Upper lobe of left lung (tissue), 6 donors: ENCODE data around the gene CLEC1A. TPM values are rescaled to one million over a fixed set of nuclear protein-coding genes. Genes with fewer than 3 reads are reported as not detected.

Experiments
- ATAC-seq, 2 donors: fragments of 200-7000 bp; cut with Tn5 transposase; one replicate each; pipeline ENCODE4 v1.9.1; 2022; ENCODE audit warnings: mild to moderate bottlenecking in 2 of 2, moderate library complexity in 2 of 2; ENCODE audit not compliant: low FRiP score in 2 of 2
- DNase-seq, 2 donors: peaks; one replicate each; pipeline ENCODE4 v3.0.0-alpha.2; 2019 to 2020
- H3K27ac ChIP-seq, 4 donors: fragments of 200-600 bp; sonication (generic); one replicate each; pipeline ENCODE4 v1.5.1; 2016 to 2019
- H3K27me3 ChIP-seq, 4 donors: fragments of 200-600 bp; sonication (generic); one replicate each; pipeline ENCODE4 v1.5.1; 2017 to 2019
- H3K36me3 ChIP-seq, 4 donors: fragments of 200-600 bp; sonication (generic); one replicate each; pipeline ENCODE4 v1.5.1; 2016 to 2019
- H3K4me1 ChIP-seq, 4 donors: fragments of 200-600 bp; sonication (generic); one replicate each; pipeline ENCODE4 v1.5.1; 2018 to 2019
- H3K4me3 ChIP-seq, 4 donors: fragments of 200-600 bp; sonication (generic); one replicate each; pipeline ENCODE4 v1.5.1; 2017 to 2019; ENCODE audit warnings: mild to moderate bottlenecking in 2 of 4, moderate library complexity in 1 of 4
- H3K9me3 ChIP-seq, 4 donors: fragments of 200-600 bp; sonication (generic); one replicate each; pipeline ENCODE4 v1.5.1; 2018 to 2019
- CTCF ChIP-seq, 6 experiments: fragments of 450-650 bp in 4 of 6; fragments of 200-600 bp in 2 of 6; sonication (generic) in 2 of 6; IDR thresholded peaks; one replicate each; pipeline ENCODE4 v1.5.1; 2016 to 2019; ENCODE audit warnings: antibody characterized with exemption in 6 of 6
- EP300 ChIP-seq, 4 donors: sonication (generic); formaldehyde crosslinking; IDR thresholded peaks; one replicate each; pipeline ENCODE4 v1.5.1; 2017; ENCODE audit warnings: antibody characterized with exemption in 4 of 4, control low read depth in 2 of 4
- POLR2A ChIP-seq, 4 donors: fragments of 450-650 bp; IDR thresholded peaks; one replicate each; pipeline ENCODE4 v1.5.1; 2016 to 2017; ENCODE audit warnings: antibody characterized with exemption in 4 of 4, mild to moderate bottlenecking in 2 of 4
- POLR2AphosphoS5 ChIP-seq, 2 donors: sonication (generic); formaldehyde crosslinking; IDR thresholded peaks; one replicate each; pipeline ENCODE4 v1.5.1; 2017; ENCODE audit warnings: antibody characterized with exemption in 2 of 2
- WGBS, 2 donors: methylation state at CpG; one replicate each; pipeline ENCODE4 v1.1.5; 2017 to 2018; 5-methylcytosine and 5-hydroxymethylcytosine counted together
- total RNA-seq, 6 donors: library from RNA; depleted of rRNA in 4 of 6; stranded (reverse); fragments of >200 nt in 4 of 6; gene quantifications; one replicate each; pipeline versions ENCODE4 v1.1.0 to v1.2.1, GENCODE V29; 2016 to 2021
- donor health status: DM: no; HTN: no; CAD: no; lungs with moderate emphysema.
- donor health status: DM: no; HTN: yes; CAD: no; lungs with severe emphysema.

Gene CLEC1A
- total RNA-seq, 6 donors from 2014 or later: 3.9 to 13.0 (median 6.3) TPM

- 71 to 75% methylated on average over 3 of the region's 3 CpGs for WGBS, 2 donors
- TF ChIP-seq CTCF (IDR thresholded peaks at IDR 0.05): no peak
- no peak for TF ChIP-seq POLR2A (IDR thresholded peaks at IDR 0.05)
- no peak for TF ChIP-seq EP300 (IDR thresholded peaks at IDR 0.05)
- no peak overlapping the region for H3K27ac ChIP-seq
- H3K4me1 ChIP-seq: no peaks in the 10 kb centered on the region
- ATAC-seq: no peak
- no peak for DNase-seq
- H3K27me3 ChIP-seq: no peaks in the 10 kb centered on the region
- H3K9me3 ChIP-seq: no peaks in the 10 kb centered on the region
- H3K4me3 ChIP-seq: no peak overlapping the region
- H3K36me3 ChIP-seq: no peaks in the 10 kb centered on the region
Measured at GRCh38 chr12:10025236-10025635, 73.5 kb downstream of the CLEC1A start.

GRCh38 chr12:10021342-10021741 is 77.4 kb downstream of the CLEC1A start:
- H3K36me3 ChIP-seq: no peaks in the 10 kb centered on the region
- H3K9me3 ChIP-seq: no peaks in the 10 kb centered on the region
- no peaks in the 10 kb centered on the region for H3K4me1 ChIP-seq
- ATAC-seq (no peak), DNase-seq (no peak)
- no peaks in the 10 kb centered on the region for H3K27me3 ChIP-seq
- WGBS, 2 donors: 82 to 89% methylated on average over 3 of the region's 3 CpGs
- H3K4me3 ChIP-seq: no peak overlapping the region
- TF ChIP-seq EP300 (IDR thresholded peaks at IDR 0.05) (no peak), CTCF (IDR thresholded peaks at IDR 0.05) (no peak), POLR2AphosphoS5 (IDR thresholded peaks at IDR 0.05) (no peak), POLR2A (IDR thresholded peaks at IDR 0.05) (no peak)
- no peak overlapping the region for H3K27ac ChIP-seq

Other genes starting within 250 kb of the CLEC1A start
- 10 to 100 TPM in 5 of 6 donors, 1 to 10 TPM in 1; 8.4 to 37.8 (median 25.7) TPM for gene CLEC2B, start 229.6 kb downstream of the CLEC1A start, total RNA-seq
- gene KLRF2, start 217.5 kb downstream of the CLEC1A start, total RNA-seq: not detected
- not detected for gene CLEC2A, start 166.6 kb downstream of the CLEC1A start, total RNA-seq
- 10 to 100 TPM in 3 of 6 donors, 1 to 10 TPM in 3; 3.1 to 63.5 (median 9.2) TPM for gene CLEC12A, start 127.6 kb downstream of the CLEC1A start, total RNA-seq
- 1 to 10 TPM in 2 of 6 donors, under 1 TPM in 2, not detected in 2; 0.23 to 1.4 (median 0.68) TPM for gene CLEC1B, start 99.9 kb downstream of the CLEC1A start, total RNA-seq
- 1 to 10 TPM in 3 of 6 donors, under 1 TPM in 2, not detected in 1; 0.55 to 2.7 (median 1.1) TPM for gene CLEC12B, start 88.4 kb downstream of the CLEC1A start, total RNA-seq
- under 1 TPM in 3 of 6 donors, not detected in 3; 0.31 to 0.89 (median 0.57) TPM for gene CLEC9A, start 68.3 kb downstream of the CLEC1A start, total RNA-seq
- 10 to 100 TPM; 17.4 to 87.8 (median 28.1) TPM for gene CLEC7A, start 31.2 kb upstream of the CLEC1A start, total RNA-seq
- 100 to 1,000 TPM in 4 of 6 donors, 10 to 100 TPM in 2; 51.2 to 163 (median 113) TPM for gene OLR1, start 73.1 kb upstream of the CLEC1A start, total RNA-seq
- gene TMEM52B, start 80.0 kb upstream of the CLEC1A start, total RNA-seq: 1 to 10 TPM in 3 of 6 donors, under 1 TPM in 2, not detected in 1; 0.55 to 2.7 (median 1.1) TPM
- gene GABARAPL1, start 113.9 kb upstream of the CLEC1A start, total RNA-seq: 100 to 1,000 TPM in 3 of 6 donors, 10 to 100 TPM in 3; 88.9 to 114 (median 97.9) TPM
- 10 to 100 TPM in 1 of 6 donors, 1 to 10 TPM in 5; 4.7 to 10.9 (median 6.6) TPM for gene KLRD1, start 208.9 kb upstream of the CLEC1A start, total RNA-seq